ENCODE data around the gene TCAIM.

GRCh38 chr3:44337248-44337785, 1.2 kb upstream of the TCAIM start:
- TF ChIP-seq EZH2 (IDR thresholded peaks at IDR 0.05) (no peak), POLR2AphosphoS5 (IDR thresholded peaks at IDR 0.05; ENCODE audit: borderline replicate concordance, low read depth, low read length) (no peak)
